ENCODE data around the gene ABHD11. TPM values are rescaled to one million over a fixed set of nuclear protein-coding genes. Genes with fewer than 3 reads are reported as not detected.

Gene ABHD11
- total RNA-seq, 1 experiment from 2014 or later: 74.4 TPM

DNA sequence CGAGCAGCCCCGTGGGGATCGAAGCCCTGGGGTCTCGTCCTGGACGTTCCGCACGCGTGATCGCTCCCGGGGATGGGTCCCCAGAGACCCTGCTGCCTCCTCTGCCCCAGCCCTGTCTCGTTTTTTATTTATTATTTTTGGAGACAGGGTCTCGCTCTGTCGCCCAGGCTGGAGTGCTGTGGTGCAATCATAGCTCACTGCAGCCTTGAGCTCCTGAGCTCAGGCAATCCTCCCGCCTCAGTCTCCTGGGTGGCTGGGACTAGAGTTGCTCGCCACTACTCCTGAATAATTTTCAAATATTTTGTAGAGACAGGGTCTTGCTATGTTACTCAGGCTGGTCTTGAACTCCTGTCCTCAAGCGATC is 18.8 kb downstream of the ABHD11 start:
- Histone ChIP-seq H3K9me3 (ENCODE audit: insufficient read depth, low read depth) (no peaks in the 10 kb centered on the region), H3K79me2 (ENCODE audit: low read depth) (peaks cover 39% of the 10 kb centered on the region), H3K4me3 (peak overlapping the region; percentile 47; the same call in 1 of the 2 replicates), H3K27me3 (ENCODE audit: insufficient read depth, low read depth) (no peaks in the 10 kb centered on the region), H3K4me1 (replicated peaks; ENCODE audit: insufficient read depth) (peaks cover 48% of the 10 kb centered on the region), H3F3A (ENCODE audit: insufficient read depth, low read depth) (peaks cover 55% of the 10 kb centered on the region), H4K20me1 (ENCODE audit: insufficient read depth) (peaks cover 12% of the 10 kb centered on the region), H3K36me3 (ENCODE audit: low read depth) (no peaks in the 10 kb centered on the region), H3K9me2 (ENCODE audit: insufficient read depth) (no peaks in the 10 kb centered on the region), H2AFZ (no peak overlapping the region), H3K4me2 (peak overlapping the region; percentile 80), H3K27ac (no peak overlapping the region)
- TF ChIP-seq, protein P1, sequence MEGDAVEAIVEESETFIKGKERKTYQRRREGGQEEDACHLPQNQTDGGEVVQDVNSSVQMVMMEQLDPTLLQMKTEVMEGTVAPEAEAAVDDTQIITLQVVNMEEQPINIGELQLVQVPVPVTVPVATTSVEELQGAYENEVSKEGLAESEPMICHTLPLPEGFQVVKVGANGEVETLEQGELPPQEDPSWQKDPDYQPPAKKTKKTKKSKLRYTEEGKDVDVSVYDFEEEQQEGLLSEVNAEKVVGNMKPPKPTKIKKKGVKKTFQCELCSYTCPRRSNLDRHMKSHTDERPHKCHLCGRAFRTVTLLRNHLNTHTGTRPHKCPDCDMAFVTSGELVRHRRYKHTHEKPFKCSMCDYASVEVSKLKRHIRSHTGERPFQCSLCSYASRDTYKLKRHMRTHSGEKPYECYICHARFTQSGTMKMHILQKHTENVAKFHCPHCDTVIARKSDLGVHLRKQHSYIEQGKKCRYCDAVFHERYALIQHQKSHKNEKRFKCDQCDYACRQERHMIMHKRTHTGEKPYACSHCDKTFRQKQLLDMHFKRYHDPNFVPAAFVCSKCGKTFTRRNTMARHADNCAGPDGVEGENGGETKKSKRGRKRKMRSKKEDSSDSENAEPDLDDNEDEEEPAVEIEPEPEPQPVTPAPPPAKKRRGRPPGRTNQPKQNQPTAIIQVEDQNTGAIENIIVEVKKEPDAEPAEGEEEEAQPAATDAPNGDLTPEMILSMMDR (conservative IDR thresholded peaks at IDR 0.05): no peak
- TF ChIP-seq EZH2 (IDR thresholded peaks at IDR 0.05; ENCODE audit: low read depth): no peak
- intact Hi-C loops (cut with micrococcal nuclease; ENCODE audit: unreplicated experiment): loop anchor here (5.0 kb wide), 1 partner anchor 52 kb away; the partner anchor contains the start of gene VPS37D
- no TSS peak for BruUV-seq (replicated peaks)
- no peak for DNase-seq
- ChIA-PET POLR2A (ENCODE audit: unreplicated experiment) (interaction anchor here (0.6 kb wide), 1 partner anchor 149 kb away, joined by 19 read pairs; no protein-coding TSS in a partner anchor), CTCF (interaction anchor here (0.6 to 1.1 kb wide), 2 partner anchors 15 to 163 kb away, joined by 3 read pairs; no protein-coding TSS in a partner anchor)

DNA sequence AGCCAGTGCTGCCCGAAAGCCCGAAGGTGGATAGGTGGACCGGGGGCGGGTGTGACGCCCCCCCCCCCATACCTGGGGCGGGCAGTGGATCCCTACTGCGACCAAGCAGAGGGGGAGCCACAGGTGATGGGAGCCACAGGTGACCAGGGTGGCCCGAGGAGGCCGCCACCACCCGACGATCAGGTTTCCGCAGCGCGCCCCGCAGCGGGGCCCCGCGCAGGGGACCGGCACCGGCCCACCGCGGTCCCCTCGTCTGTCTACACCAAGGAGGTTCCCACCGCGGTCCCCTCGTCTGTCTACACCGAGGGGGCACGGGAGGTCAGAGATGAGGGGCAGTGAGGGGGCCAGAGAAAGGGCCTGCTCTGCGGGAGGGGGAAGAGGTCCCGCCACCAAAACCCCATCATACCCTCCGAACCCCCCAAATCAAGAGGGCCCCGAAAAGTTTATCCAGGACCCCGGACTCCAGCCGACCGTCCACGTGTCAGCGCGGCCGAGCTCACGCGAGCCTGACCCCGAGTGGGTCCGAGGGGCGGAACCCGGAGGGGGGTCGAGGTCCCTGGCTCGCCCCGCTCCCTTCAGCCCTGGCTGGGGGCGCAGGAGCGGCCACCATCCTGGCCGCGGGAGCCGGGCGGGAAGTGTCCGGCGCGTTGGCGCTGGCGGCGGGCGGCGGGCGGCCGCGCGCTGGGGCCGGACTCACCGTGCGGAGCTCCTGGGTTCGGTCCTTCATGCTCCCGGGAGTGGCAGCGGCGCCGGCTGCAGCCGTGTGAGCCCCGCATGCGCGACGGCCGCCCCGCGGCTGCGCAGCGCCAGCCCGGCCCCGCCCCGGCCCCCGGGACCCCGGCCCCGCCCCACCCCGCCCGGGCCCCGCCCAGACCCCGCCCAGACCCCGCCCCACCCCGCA is 19.4 kb downstream of the ABHD11 start, which contains the start of gene STX1A:
TSS of gene STX1A (minus strand) at position 765 of the 901 bp plus-strand sequence. CDS start at position 727, 38 bp downstream.
- peak within 1 kb of the TSS; percentile 82 for H3K4me3 ChIP-seq
- peak in 1 of 2 experiments; percentile 83 for DNase-seq
- H3K36me3 ChIP-seq (ENCODE audit: low read depth): no peaks in the 10 kb centered on the region
- peak within 1 kb of the TSS; percentile 89 for H3K4me2 ChIP-seq
- H3F3A ChIP-seq (ENCODE audit: insufficient read depth, low read depth): peaks cover 59% of the 10 kb centered on the region
- H3K9me2 ChIP-seq (ENCODE audit: insufficient read depth): no peaks in the 10 kb centered on the region
- no peak within 1 kb of the TSS for H2AFZ ChIP-seq
- no peaks in the 10 kb centered on the region for H3K27me3 ChIP-seq (ENCODE audit: insufficient read depth, low read depth)
- H3K79me2 ChIP-seq (ENCODE audit: low read depth): peaks cover 45% of the 10 kb centered on the region
- peaks cover 18% of the 10 kb centered on the region for H4K20me1 ChIP-seq (ENCODE audit: insufficient read depth)
- no peak for TF ChIP-seq EZH2 (IDR thresholded peaks at IDR 0.05; ENCODE audit: low read depth)
- TF ChIP-seq, protein P1 (conservative IDR thresholded peaks at IDR 0.05): no peak
- BruUV-seq (replicated peaks): no TSS peak
- peak within 1 kb of the TSS; percentile 86 for H3K27ac ChIP-seq
- no peaks in the 10 kb centered on the region for H3K9me3 ChIP-seq (ENCODE audit: insufficient read depth, low read depth)
- CTCF ChIA-PET: no interaction called here
- intact Hi-C loops (cut with micrococcal nuclease; ENCODE audit: unreplicated experiment): loop anchor here (5.0 kb wide), 1 partner anchor 52 kb away; the partner anchor contains the start of gene VPS37D
- peaks cover 54% of the 10 kb centered on the region for H3K4me1 ChIP-seq (replicated peaks; ENCODE audit: insufficient read depth)
- POLR2A ChIA-PET (ENCODE audit: unreplicated experiment): interaction anchor here (0.6 kb wide), 1 partner anchor 19 kb away, joined by 5 read pairs; the partner anchor contains the start of gene ABHD11

DNA sequence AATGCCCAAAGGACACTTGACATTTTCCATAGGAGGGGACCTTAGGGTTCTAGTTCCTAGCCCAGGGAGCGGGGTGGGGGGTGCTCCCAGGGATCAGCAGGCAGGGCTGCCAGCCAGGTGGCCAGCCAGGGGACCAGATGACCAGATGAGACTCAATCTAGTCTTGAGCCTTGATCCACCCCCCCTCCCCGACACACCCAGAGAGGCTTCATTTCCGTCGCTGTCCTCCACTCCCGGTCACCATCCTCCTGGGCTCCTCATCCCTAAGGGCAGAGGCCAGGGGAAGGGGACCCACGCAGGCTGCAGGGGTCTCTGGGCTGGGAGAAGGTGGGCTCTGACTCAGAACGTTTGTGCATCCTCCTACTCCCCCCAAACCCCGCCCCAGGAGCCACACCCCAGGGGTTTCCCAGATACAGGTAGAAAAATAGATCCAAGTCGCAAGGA is 20.1 kb downstream of the ABHD11 start:
- intact Hi-C loops (cut with micrococcal nuclease; ENCODE audit: unreplicated experiment): loop anchor here (5.0 kb wide), 1 partner anchor 51 kb away; the partner anchor contains the start of gene VPS37D
- DNase-seq: peak in 1 of 2 experiments; percentile 31
- ChIA-PET POLR2A (ENCODE audit: unreplicated experiment) (interaction anchor here (0.6 to 0.9 kb wide), 3 partner anchors 16 to 107 kb away, joined by 4 to 5 read pairs (median 4); no protein-coding TSS in a partner anchor), CTCF (no interaction called here)
- Histone ChIP-seq H3K27me3 (ENCODE audit: insufficient read depth, low read depth) (no peaks in the 10 kb centered on the region), H3K9me2 (ENCODE audit: insufficient read depth) (no peaks in the 10 kb centered on the region), H2AFZ (no peak overlapping the region), H3K4me3 (peak overlapping the region; percentile 82), H3K4me2 (peak overlapping the region; percentile 89), H3K27ac (peak overlapping the region; percentile 86), H3F3A (ENCODE audit: insufficient read depth, low read depth) (peaks cover 64% of the 10 kb centered on the region), H3K79me2 (ENCODE audit: low read depth) (peaks cover 52% of the 10 kb centered on the region), H3K4me1 (replicated peaks; ENCODE audit: insufficient read depth) (peaks cover 57% of the 10 kb centered on the region), H3K9me3 (ENCODE audit: insufficient read depth, low read depth) (no peaks in the 10 kb centered on the region), H3K36me3 (ENCODE audit: low read depth) (peaks cover 3% of the 10 kb centered on the region), H4K20me1 (ENCODE audit: insufficient read depth) (peaks cover 25% of the 10 kb centered on the region)
- TF ChIP-seq, protein P1 (conservative IDR thresholded peaks at IDR 0.05): no peak
- TF ChIP-seq EZH2 (IDR thresholded peaks at IDR 0.05; ENCODE audit: low read depth): no peak
- TSS peak; percentile 46 for BruUV-seq (replicated peaks)

Data from PC-9 (cell line).